SU-DHL-6 (cell line): ENCODE results near the gene YARS2.

Experiments
- H2AFZ ChIP-seq: fragments of 200-600 bp; sonication (generic); 2 replicates; pipeline ENCODE4 v1.6.1; 2014; ENCODE audit warnings: low read depth, mild to moderate bottlenecking, moderate library complexity, mixed read lengths, antibody characterized with exemption, low read length; ENCODE audit not compliant: severe bottlenecking
- H3F3A ChIP-seq: fragments of 200-600 bp; shearing (Covaris generic); 2 replicates; pipeline ENCODE4 v1.6.0; 2016; ENCODE audit warnings: antibody characterized with exemption, mild to moderate bottlenecking; ENCODE audit not compliant: insufficient read depth
- H3K27ac ChIP-seq: fragments of 200-600 bp; sonication (generic); 2 replicates; pipeline ENCODE4 v1.5.1; 2016; ENCODE audit warnings: low read depth, mild to moderate bottlenecking, low read length, moderate library complexity, mixed read lengths
- H3K27me3 ChIP-seq: fragments of 200-600 bp; sonication (generic), shearing (Covaris generic); 2 replicates; pipeline ENCODE4 v1.6.0; 2014; ENCODE audit warnings: mild to moderate bottlenecking, low read length
- H3K36me3 ChIP-seq: fragments of 200-600 bp; sonication (generic); 2 replicates; pipeline ENCODE4 v1.6.1; 2014; ENCODE audit warnings: mild to moderate bottlenecking, low read length, mixed read lengths
- H3K4me2 ChIP-seq: fragments of 300-600, 200-600 bp; shearing (Covaris generic), sonication (generic); 2 replicates; pipeline ENCODE4 v1.6.0; 2014; ENCODE audit warnings: low read length, low read depth, mild to moderate bottlenecking; ENCODE audit not compliant: poor library complexity, severe bottlenecking
- H3K4me3 ChIP-seq: fragments of 200-600 bp; sonication (generic); 2 replicates; pipeline ENCODE4 v1.5.1; 2014; ENCODE audit warnings: antibody characterized with exemption, low read length, mild to moderate bottlenecking, mixed read lengths; ENCODE audit not compliant: insufficient read depth, poor library complexity, severe bottlenecking
- H3K79me2 ChIP-seq: fragments of 200-600 bp; sonication (generic); 2 replicates; pipeline ENCODE4 v1.6.1; 2014; ENCODE audit warnings: mild to moderate bottlenecking, low read length, moderate library complexity; ENCODE audit not compliant: insufficient read depth
- H3K9ac ChIP-seq: fragments of 200-600 bp; sonication (generic); 2 replicates; pipeline ENCODE4 v1.7.0; 2014; ENCODE audit warnings: mild to moderate bottlenecking, low read length
- H3K9me2 ChIP-seq: fragments of 200-600 bp; sonication (generic); replicated peaks from 2 replicates; pipeline ENCODE4 v1.6.1; 2014; ENCODE audit warnings: low read length; ENCODE audit not compliant: insufficient read depth
- H3K9me3 ChIP-seq: fragments of 200-600 bp; sonication (generic); 2 replicates; pipeline ENCODE4 v1.6.1; 2014; ENCODE audit warnings: low read length, mixed read lengths; ENCODE audit not compliant: insufficient read depth
- H4K20me1 ChIP-seq: fragments of 200-600 bp; sonication (generic); 2 replicates; pipeline ENCODE4 v1.6.1; 2014; ENCODE audit warnings: low read depth, mild to moderate bottlenecking, antibody characterized with exemption, low read length, moderate library complexity, mixed read lengths
- EZH2phosphoT487 ChIP-seq: fragments of 200-600 bp; sonication (generic), shearing (Covaris generic); conservative IDR thresholded peaks from 2 replicates; pipeline ENCODE4 v1.6.1; 2018; ENCODE audit warnings: mild to moderate bottlenecking, antibody characterized with exemption, low read length, moderate library complexity, mixed read lengths
- TF ChIP-seq, protein P1 (sequence below): fragments of 200-600 bp; sonication (generic); IDR thresholded peaks from one replicate; pipeline ENCODE4 v1.5.1; 2017; ENCODE audit warnings: antibody characterized with exemption, mild to moderate bottlenecking, low read length, moderate library complexity; ENCODE audit not compliant: insufficient read depth, poor library complexity, severe bottlenecking

YARS2 gene

DNA sequence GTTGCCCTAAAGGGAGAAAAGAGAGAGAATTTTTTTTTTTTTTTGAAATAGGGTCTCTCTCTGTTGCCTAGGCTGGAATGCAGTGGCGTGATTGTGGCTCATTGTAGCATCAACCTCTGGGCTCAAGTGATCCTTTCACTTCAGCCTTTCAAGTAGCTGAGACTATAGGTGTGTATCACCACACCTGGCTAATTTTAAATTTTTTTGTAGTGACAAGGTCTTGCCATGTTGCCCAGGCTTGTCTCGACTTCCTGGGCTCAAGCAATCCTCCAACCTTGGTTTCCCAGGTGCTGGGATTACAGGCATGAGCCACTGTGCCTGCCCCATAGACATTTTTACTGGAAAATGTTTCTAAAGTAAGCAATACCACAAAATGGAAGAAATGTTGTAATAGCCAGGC is 36.8 kb downstream of the YARS2 start:
- H3K36me3 ChIP-seq, result peaks cover 3% of the 10 kb centered on the region
- no peaks in the 10 kb centered on the region for H3K79me2 ChIP-seq
- no peaks in the 10 kb centered on the region for H3K27me3 ChIP-seq
- no peak overlapping the region for H3K27ac ChIP-seq
- no peak overlapping the region for H2AFZ ChIP-seq
- H3K9me2 ChIP-seq, result no peaks in the 10 kb centered on the region
- H4K20me1 ChIP-seq, result no peaks in the 10 kb centered on the region
- no peaks in the 10 kb centered on the region for H3K9me3 ChIP-seq
- H3K4me3 ChIP-seq, result no peak overlapping the region
- H3F3A ChIP-seq, result no peaks in the 10 kb centered on the region
- H3K4me2 ChIP-seq, result no peak overlapping the region
- TF ChIP-seq, protein P1, sequence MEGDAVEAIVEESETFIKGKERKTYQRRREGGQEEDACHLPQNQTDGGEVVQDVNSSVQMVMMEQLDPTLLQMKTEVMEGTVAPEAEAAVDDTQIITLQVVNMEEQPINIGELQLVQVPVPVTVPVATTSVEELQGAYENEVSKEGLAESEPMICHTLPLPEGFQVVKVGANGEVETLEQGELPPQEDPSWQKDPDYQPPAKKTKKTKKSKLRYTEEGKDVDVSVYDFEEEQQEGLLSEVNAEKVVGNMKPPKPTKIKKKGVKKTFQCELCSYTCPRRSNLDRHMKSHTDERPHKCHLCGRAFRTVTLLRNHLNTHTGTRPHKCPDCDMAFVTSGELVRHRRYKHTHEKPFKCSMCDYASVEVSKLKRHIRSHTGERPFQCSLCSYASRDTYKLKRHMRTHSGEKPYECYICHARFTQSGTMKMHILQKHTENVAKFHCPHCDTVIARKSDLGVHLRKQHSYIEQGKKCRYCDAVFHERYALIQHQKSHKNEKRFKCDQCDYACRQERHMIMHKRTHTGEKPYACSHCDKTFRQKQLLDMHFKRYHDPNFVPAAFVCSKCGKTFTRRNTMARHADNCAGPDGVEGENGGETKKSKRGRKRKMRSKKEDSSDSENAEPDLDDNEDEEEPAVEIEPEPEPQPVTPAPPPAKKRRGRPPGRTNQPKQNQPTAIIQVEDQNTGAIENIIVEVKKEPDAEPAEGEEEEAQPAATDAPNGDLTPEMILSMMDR, result no peak
- no peak for TF ChIP-seq EZH2phosphoT487
- no peak overlapping the region for H3K9ac ChIP-seq

DNA sequence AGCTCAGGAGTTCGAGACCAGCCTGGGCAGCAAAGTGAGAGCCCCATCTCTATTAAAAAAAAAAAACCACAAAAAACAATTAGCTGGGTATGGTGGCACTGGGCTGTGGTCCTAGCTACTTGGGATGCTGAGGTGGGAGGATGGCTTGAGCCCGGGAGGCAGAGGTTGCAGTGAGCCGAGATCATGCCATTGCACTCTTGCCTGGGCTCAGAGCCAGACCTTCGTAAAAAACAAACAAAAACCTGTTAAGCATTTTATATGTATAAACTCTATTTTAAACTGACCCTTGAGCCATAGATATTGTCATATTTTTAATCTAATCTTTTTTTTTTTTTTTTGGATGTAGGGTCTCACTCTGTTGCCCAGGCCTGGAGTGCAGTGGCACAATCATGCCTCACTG is 40.9 kb downstream of the YARS2 start:
- TF ChIP-seq, protein P1, result no peak
- no peak for TF ChIP-seq EZH2phosphoT487
- peaks cover 20% of the 10 kb centered on the region for H3K36me3 ChIP-seq
- H3K4me2 ChIP-seq, result no peak overlapping the region
- H3K27ac ChIP-seq, result no peak overlapping the region
- H3K9me3 ChIP-seq, result no peaks in the 10 kb centered on the region
- H2AFZ ChIP-seq, result no peak overlapping the region
- no peak overlapping the region for H3K4me3 ChIP-seq
- H3K9ac ChIP-seq, result no peak overlapping the region
- 0 out of 2 replicates have a peak, but pooled peaks cover 3% of the 10 kb centered on the region for H3F3A ChIP-seq
- H4K20me1 ChIP-seq, result no peaks in the 10 kb centered on the region
- no peaks in the 10 kb centered on the region for H3K9me2 ChIP-seq
- H3K79me2 ChIP-seq, result no peaks in the 10 kb centered on the region
- no peaks in the 10 kb centered on the region for H3K27me3 ChIP-seq

DNA sequence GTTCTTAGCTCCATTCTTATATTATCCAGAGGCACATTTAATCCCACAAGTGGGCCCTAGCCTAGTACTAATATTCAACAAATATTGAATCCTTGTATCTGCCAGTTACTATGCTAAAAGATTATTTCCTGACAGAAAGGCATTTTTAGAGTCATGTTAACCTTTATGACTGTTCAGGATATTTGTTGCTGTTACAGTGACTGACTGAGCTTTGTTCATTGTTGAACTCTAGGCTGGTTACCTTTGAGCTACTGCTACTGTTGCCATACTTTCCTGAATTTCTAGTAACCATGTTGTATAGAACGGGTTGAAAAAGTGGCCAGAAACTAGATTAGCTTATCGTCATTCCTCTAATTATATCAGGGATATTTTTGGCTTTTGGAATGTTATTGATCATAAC is 46.8 kb downstream of the YARS2 start:
- Histone ChIP-seq H3K36me3 (peaks cover 39% of the 10 kb centered on the region), H3K27me3 (no peaks in the 10 kb centered on the region), H3K9me3 (no peaks in the 10 kb centered on the region), H3K4me3 (no peak overlapping the region), H3K9me2 (no peaks in the 10 kb centered on the region), H3K27ac (no peak overlapping the region), H3F3A (0 out of 2 replicates have a peak, but pooled peaks cover 3% of the 10 kb centered on the region), H3K79me2 (no peaks in the 10 kb centered on the region), H2AFZ (no peak overlapping the region), H4K20me1 (no peaks in the 10 kb centered on the region), H3K4me2 (no peak overlapping the region), H3K9ac (no peak overlapping the region)
- TF ChIP-seq EZH2phosphoT487, result no peak
- TF ChIP-seq, protein P1, result no peak
